Stimulated activated CD4-positive, alpha-beta T cell treated with anti-CD3 and anti-CD28 coated beads, Interleukin-15, amount 100 ng/mL, for 1 hour (primary cell): ENCODE data around the gene IFI35.
A peak's percentile ranks its signal among the peaks of the same experiment; 100 is the strongest.
"Not testable (repeated sequence)": the region's sequence is repeated elsewhere in the genome, so short reads cannot be mapped to it uniquely, and the experiment has no call there.

Source experiments
- DNase-seq, 2 donors: peaks; one replicate each; pipeline ENCODE4 v3.0.0-alpha.2; 2020; ENCODE audit warnings: low read depth in 1 of 2, low spot score in 1 of 2

IFI35 gene

GRCh38 chr17:42997390-42997983 is 9.1 kb upstream of the IFI35 start:
- DNase-seq, result no peak

- peak; percentile 90 to 93 for DNase-seq
Observed at GRCh38 chr17:42997984-42998938, 8.3 kb upstream of the IFI35 start, which contains the start of gene RPL27. Gene RPL27, plus strand, starts transcription at chr17:42998419. Its CDS starts 332 bp downstream, at chr17:42998751.

GRCh38 chr17:42999003-42999525 is 7.5 kb upstream of the IFI35 start:
- no peak for DNase-seq

- DNase-seq, result not testable (repeated sequence)
Observed at GRCh38 chr17:43000894-43001293, 5.7 kb upstream of the IFI35 start.

- DNase-seq, result no peak
Observed at GRCh38 chr17:43003542-43004172, 2.9 kb upstream of the IFI35 start.

- DNase-seq, result no peak
Observed at GRCh38 chr17:43010667-43011308, 4.2 kb downstream of the IFI35 start.

- no peak for DNase-seq
Observed at GRCh38 chr17:43011728-43012472, 5.3 kb downstream of the IFI35 start.

- DNase-seq, result no peak
Observed at GRCh38 chr17:43013296-43013695, 6.7 kb downstream of the IFI35 start.

GRCh38 chr17:43014020-43014648 is 7.5 kb downstream of the IFI35 start:
- no peak for DNase-seq

- no peak for DNase-seq
Observed at GRCh38 chr17:43014649-43015542, 8.3 kb downstream of the IFI35 start.

- no peak for DNase-seq
Observed at GRCh38 chr17:43015579-43015978, 9.0 kb downstream of the IFI35 start.

- DNase-seq, result no peak
Observed at GRCh38 chr17:43016216-43016615, 9.6 kb downstream of the IFI35 start.

GRCh38 chr17:43018008-43018853 is 11.6 kb downstream of the IFI35 start:
- no peak for DNase-seq

- DNase-seq, result no peak
Observed at GRCh38 chr17:43018932-43019331, 12.3 kb downstream of the IFI35 start.

GRCh38 chr17:43019418-43019817 is 12.8 kb downstream of the IFI35 start:
- no peak for DNase-seq

- DNase-seq, result no peak
Observed at GRCh38 chr17:43020030-43020621, 13.5 kb downstream of the IFI35 start.
